ENCODE data around the gene SLC5A9. TPM values are rescaled to one million over a fixed set of nuclear protein-coding genes. Genes with fewer than 3 reads are reported as not detected.

Gene SLC5A9
- total and polyA plus RNA-seq, 2 of the 4 experiments (the other 2 are of a cell fraction) = not detected

DNA sequence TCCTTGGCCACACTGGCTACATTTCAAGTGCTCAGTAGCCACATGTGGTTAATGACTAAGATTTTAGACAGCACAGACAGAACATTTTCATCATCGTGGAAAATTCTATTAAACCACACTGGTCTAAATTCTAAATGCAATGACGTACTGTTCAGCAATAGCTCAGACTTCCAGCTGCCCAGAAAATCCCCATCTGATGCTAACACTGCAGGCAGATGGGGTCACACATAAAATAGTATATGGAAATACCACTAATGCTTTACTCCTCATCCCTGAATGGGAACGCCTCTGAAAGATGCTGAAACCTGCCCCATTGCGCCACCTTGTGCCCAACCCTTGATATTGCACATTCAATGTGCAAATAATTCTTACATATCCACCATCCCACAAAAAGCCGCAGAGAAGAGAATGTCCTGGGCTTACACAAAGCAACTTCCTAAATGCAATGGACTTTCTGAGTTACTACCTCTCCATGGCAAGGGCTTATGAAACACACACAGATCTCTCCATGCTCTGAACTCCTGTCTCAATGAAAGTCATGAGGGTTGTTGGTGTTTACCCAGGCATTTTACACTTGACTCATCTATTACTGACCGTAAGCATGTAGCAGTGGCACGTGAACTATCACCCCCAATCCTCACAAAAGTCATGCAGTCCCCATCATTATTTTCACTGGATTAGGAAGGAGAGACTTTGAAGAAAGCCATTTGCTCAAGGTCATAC lies 20.3 kb upstream of the SLC5A9 start:
- Histone ChIP-seq H2BK120ac (ENCODE audit: low read depth, low read length) (no peak overlapping the region), H3K9me1 (ENCODE audit: insufficient read depth, low read length) (no peaks in the 10 kb centered on the region), H3K14ac (replicated peaks; ENCODE audit: low read depth, low read length) (no peak overlapping the region), H4K8ac (ENCODE audit: low read depth in 2 of 2, low read length in 2 of 2) (no peak overlapping the region), H3K4me2 (ENCODE audit: low read depth, low read length) (no peak overlapping the region), H2BK20ac (ENCODE audit: low read depth, low read length) (no peak overlapping the region), H3K9ac (ENCODE audit: low read depth, low read length) (no peak overlapping the region), H4K20me1 (ENCODE audit: insufficient read depth, low read length) (no peaks in the 10 kb centered on the region), H3K4me3 (ENCODE audit: insufficient read depth, low read depth, low read length) (no peak overlapping the region), H2BK15ac (ENCODE audit: low read depth, low read length) (no peak overlapping the region), H4K91ac (ENCODE audit: insufficient read depth, low read depth, low read length) (no peak overlapping the region), H3K4ac (ENCODE audit: low read depth, low read length) (no peak overlapping the region), H3K4me1 (ENCODE audit: control insufficient read depth, insufficient read depth, low read length) (no peaks in the 10 kb centered on the region), H3K79me1 (ENCODE audit: low read depth in 1 of 2, low read length in 2 of 2) (no peaks in the 10 kb centered on the region), H3K23ac (ENCODE audit: low read depth, low read length) (no peak overlapping the region), H2AFZ (replicated peaks; ENCODE audit: low read length, poor library complexity) (no peak overlapping the region), H3K27ac (ENCODE audit: insufficient read depth, low read length) (no peak overlapping the region), H2AK5ac (ENCODE audit: low read depth, low read length) (no peak overlapping the region), H3K9me3 (ENCODE audit: control insufficient read depth, insufficient read depth, low read length) (no peaks in the 10 kb centered on the region), H3K18ac (ENCODE audit: low read depth, low read length) (no peak overlapping the region), H3K27me3 (ENCODE audit: control insufficient read depth, insufficient read depth, low read length) (no peaks in the 10 kb centered on the region; the same call in 1 of the 2 replicates), H3K36me3 (ENCODE audit: control insufficient read depth, insufficient read depth, low read length) (no peaks in the 10 kb centered on the region), H3K56ac (ENCODE audit: extremely low read depth, insufficient read depth, low read length) (no peak overlapping the region; the same call in 1 of the 2 replicates), H2BK5ac (ENCODE audit: low read depth, low read length, poor library complexity, severe bottlenecking) (no peak overlapping the region), H4K5ac (ENCODE audit: low read depth, low read length) (no peak overlapping the region), H2AK9ac (replicated peaks; ENCODE audit: low read depth, low read length, poor library complexity) (no peak overlapping the region)
- CTCF ChIA-PET = interaction anchor here (1.6 kb wide), 1 partner anchor 93 kb away, joined by 5 read pairs; no protein-coding TSS in a partner anchor
- BruUV-seq (replicated peaks) = no TSS peak
- DNase-seq (peak; percentile 81), ATAC-seq (ENCODE audit: low read depth) (peak; percentile 97)
- in situ Hi-C loops (cut with MboI; ENCODE audit: low sequenced_read_pairs) = loop anchor here (10.0 kb wide), 1 partner anchor 97 kb away; no protein-coding TSS in a partner anchor
- dilution Hi-C loops (cut with HindIII; ENCODE audit: low sequenced_read_pairs, unreplicated experiment) = no loop called here
- WGBS, 2 experiments (ENCODE audit: extremely low coverage in 2 of 2, insufficient read length in 1 of 2) = 40% methylated on average over 1 of the region's 7 CpGs; no CpG with 5 or more reads in 1 of the 2 experiments
- POLR2A ChIA-PET (ENCODE audit: unreplicated experiment) = no interaction called here
- intact Hi-C loops (cut with micrococcal nuclease) = loop anchor here (1.0 to 10.0 kb wide), 3 partner anchors 93 to 297 kb away; partner anchors contain the start of gene TRABD2B
- TF ChIP-seq FOS (IDR thresholded peaks at IDR 0.05; ENCODE audit: low read depth, low read length) = no peak
- peak; percentile 87 for TF ChIP-seq CTCF (conservative IDR thresholded peaks at IDR 0.05; ENCODE audit: low read depth, low read length)
- no peak for TF ChIP-seq RCOR1 (IDR thresholded peaks at IDR 0.05; ENCODE audit: insufficient replicate concordance, low read length)
- TF ChIP-seq CEBPB (IDR thresholded peaks at IDR 0.05; ENCODE audit: low read depth, low read length) = peak; percentile 64
- no peak for TF ChIP-seq BHLHE40 (IDR thresholded peaks at IDR 0.05; ENCODE audit: low read depth, low read length)
- peak; percentile 65 for TF ChIP-seq RAD21 (IDR thresholded peaks at IDR 0.05; ENCODE audit: low read length)
- TF ChIP-seq SMC3 (IDR thresholded peaks at IDR 0.05; ENCODE audit: low read depth, low read length) = peak; percentile 56
- TF ChIP-seq, protein P1, sequence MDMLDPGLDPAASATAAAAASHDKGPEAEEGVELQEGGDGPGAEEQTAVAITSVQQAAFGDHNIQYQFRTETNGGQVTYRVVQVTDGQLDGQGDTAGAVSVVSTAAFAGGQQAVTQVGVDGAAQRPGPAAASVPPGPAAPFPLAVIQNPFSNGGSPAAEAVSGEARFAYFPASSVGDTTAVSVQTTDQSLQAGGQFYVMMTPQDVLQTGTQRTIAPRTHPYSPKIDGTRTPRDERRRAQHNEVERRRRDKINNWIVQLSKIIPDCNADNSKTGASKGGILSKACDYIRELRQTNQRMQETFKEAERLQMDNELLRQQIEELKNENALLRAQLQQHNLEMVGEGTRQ (IDR thresholded peaks at IDR 0.05; ENCODE audit: low read depth, low read length) = no peak
- TF ChIP-seq MAFK (IDR thresholded peaks at IDR 0.05; ENCODE audit: low read depth, low read length) = no peak
- no peak for TF ChIP-seq ELK1 (IDR thresholded peaks at IDR 0.05; ENCODE audit: borderline replicate concordance, low read depth, low read length)
- no peak for TF ChIP-seq POLR2A (IDR thresholded peaks at IDR 0.05; ENCODE audit: low read depth, low read length)
- TF ChIP-seq CHD1 (IDR thresholded peaks at IDR 0.05; ENCODE audit: low read depth, low read length) = no peak
- TF ChIP-seq MXI1 (IDR thresholded peaks at IDR 0.05; ENCODE audit: borderline replicate concordance, low read depth, low read length) = no peak
- TF ChIP-seq RFX5 (IDR thresholded peaks at IDR 0.05; ENCODE audit: low read depth, low read length) = no peak
- no peak for TF ChIP-seq MAZ (IDR thresholded peaks at IDR 0.05; ENCODE audit: borderline replicate concordance, low read depth, low read length)
